SK-N-SH treated with all-trans-retinoic acid at 6 μM for 48 hours (cell line): ENCODE measurements around the gene OTUD5.

ENCODE experiments used
- CSRNP3 ChIP-seq: fragments of 250-450 bp; sonication (Bioruptor Pico); IDR thresholded peaks from 2 replicates; pipeline ENCODE4 v1.5.1; 2021; ENCODE audit warnings: mild to moderate bottlenecking, moderate library complexity
- GLIS3 ChIP-seq: fragments of 250-450 bp; sonication (Bioruptor Pico); IDR thresholded peaks from 2 replicates; pipeline ENCODE4 v1.5.0; 2020; ENCODE audit warnings: mild to moderate bottlenecking, moderate library complexity
- ZC3H10 ChIP-seq: fragments of 250-450 bp; sonication (Bioruptor Pico); IDR thresholded peaks from 2 replicates; pipeline ENCODE4 v1.5.1; 2021; ENCODE audit warnings: mild to moderate bottlenecking, moderate library complexity
- ZNF565 ChIP-seq: fragments of 450-650 bp; formaldehyde crosslinking; conservative IDR thresholded peaks from 2 replicates; pipeline ENCODE4 v1.5.0; 2020; ENCODE audit warnings: low read depth, mild to moderate bottlenecking, moderate library complexity
- ZNF70 ChIP-seq: fragments of 450-650 bp; formaldehyde crosslinking; IDR thresholded peaks from 2 replicates; pipeline ENCODE4 v1.5.0; 2020; ENCODE audit warnings: mild to moderate bottlenecking, moderate library complexity
- ZNF8 ChIP-seq: fragments of 450-650 bp; formaldehyde crosslinking; IDR thresholded peaks from 2 replicates; pipeline ENCODE4 v1.5.0; 2020; ENCODE audit warnings: mild to moderate bottlenecking, moderate library complexity

- TF ChIP-seq ZNF70 (CRISPR knock-in tag) = no peak
- no peak for TF ChIP-seq ZC3H10
- no peak for TF ChIP-seq GLIS3
- no peak for TF ChIP-seq ZNF8 (CRISPR knock-in tag)
- TF ChIP-seq CSRNP3 (CRISPR knock-in tag) = no peak
- TF ChIP-seq ZNF565 (CRISPR knock-in tag) = no peak
Observed at GRCh38 chrX:48976086-48976485, 18.7 kb upstream of the OTUD5 start.
